HepG2 (cell line): ENCODE data around the gene GLT1D1.

Source experiments
- ISX ChIP-seq: sonication (generic); formaldehyde crosslinking; conservative IDR thresholded peaks from 2 replicates; pipeline ENCODE4 v1.5.0; 2020; ENCODE audit warnings: missing genetic modification reagents
- NPAS2 ChIP-seq: sonication (generic); formaldehyde crosslinking; IDR thresholded peaks from 2 replicates; pipeline ENCODE4 v1.8.0; 2022; ENCODE audit warnings: mild to moderate bottlenecking, missing genetic modification reagents, borderline replicate concordance
- RELA ChIP-seq: sonication (generic); formaldehyde crosslinking; IDR thresholded peaks from 2 replicates; pipeline ENCODE4 v1.4.0; 2020; ENCODE audit warnings: missing genetic modification reagents
- SAFB2 ChIP-seq: sonication (generic); formaldehyde crosslinking; IDR thresholded peaks from 2 replicates; pipeline ENCODE4 v1.5.1; 2020; ENCODE audit warnings: missing genetic modification reagents, low read depth, mild to moderate bottlenecking, borderline replicate concordance
- TCF7 ChIP-seq: sonication (generic); IDR thresholded peaks from 2 replicates; pipeline ENCODE4 v1.6.1; 2016; ENCODE audit warnings: antibody characterized with exemption, low read depth

- TF ChIP-seq SAFB2 (CRISPR knock-in tag) (no peak), ISX (CRISPR knock-in tag) (no peak), RELA (CRISPR knock-in tag) (no peak), NPAS2 (CRISPR knock-in tag) (no peak), TCF7 (no peak)
Observed at GRCh38 chr12:128978067-128978466, 124.8 kb downstream of the GLT1D1 start.
